Daoy (cell line): ENCODE measurements around the gene SYCE1. TPM values are rescaled to one million over a fixed set of nuclear protein-coding genes. Genes with fewer than 3 reads are reported as not detected.

Experiments used
- DNase-seq: peaks from one replicate; pipeline ENCODE4 v3.0.0-alpha.2; 2015; ENCODE audit warnings: low read depth
- total RNA-seq: library from RNA; depleted of rRNA; stranded (reverse); fragments of >200 nt; shearing (Covaris generic); gene quantifications from 2 replicates; pipeline ENCODE4 v1.2.3, GENCODE V29; 2014; rRNA removed

Gene SYCE1
- total RNA-seq, 1 experiment from 2014 or later, result 0.80 TPM

DNA sequence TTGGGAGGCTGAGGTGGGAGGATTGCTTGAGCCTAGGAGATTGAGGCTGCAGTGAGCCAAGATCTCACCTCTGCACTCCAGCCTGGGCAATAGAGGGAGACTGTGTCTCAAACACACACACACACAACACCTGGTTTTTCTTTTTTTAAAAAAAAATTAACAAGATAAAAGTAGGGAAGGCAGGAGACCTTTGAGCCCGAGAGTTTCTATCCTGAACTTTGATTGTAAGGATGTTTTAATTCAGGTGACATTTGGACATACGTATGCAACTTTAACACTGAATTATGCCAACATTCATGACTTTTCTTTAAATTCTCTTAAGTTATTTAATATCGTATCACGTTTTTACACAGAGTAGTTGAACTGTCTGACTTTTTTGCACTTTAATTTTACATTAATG, 49.9 kb downstream of the SYCE1 start:
- no peak for DNase-seq

DNA sequence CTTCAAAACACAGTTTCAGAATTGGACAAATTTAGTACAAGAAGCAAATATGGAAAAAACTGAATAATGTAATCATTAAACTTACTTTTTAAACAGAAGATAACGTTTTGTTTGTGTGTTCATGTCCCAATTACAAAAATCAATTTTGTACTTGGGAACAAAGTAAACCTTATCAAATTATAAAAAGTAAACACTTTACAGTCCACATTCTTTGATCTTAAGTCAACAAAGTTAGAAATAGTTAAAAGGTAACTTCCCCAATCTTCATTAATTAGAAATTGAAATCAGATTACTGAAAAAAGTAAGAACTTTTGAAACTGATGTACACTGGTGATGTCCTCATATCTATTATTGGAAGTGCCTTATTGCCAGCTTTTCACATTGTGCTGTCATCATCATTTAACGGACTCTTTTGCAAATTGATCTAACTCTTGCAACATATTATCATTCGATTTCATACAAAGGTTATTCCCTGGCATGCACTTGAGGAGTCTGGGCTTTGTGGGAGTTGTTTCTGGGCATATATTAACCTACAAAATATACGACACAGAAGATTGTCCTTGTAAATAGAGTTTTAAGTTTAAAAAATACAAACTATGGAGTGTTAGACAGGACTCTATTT, 53.4 kb downstream of the SYCE1 start:
- DNase-seq, result no peak

DNA sequence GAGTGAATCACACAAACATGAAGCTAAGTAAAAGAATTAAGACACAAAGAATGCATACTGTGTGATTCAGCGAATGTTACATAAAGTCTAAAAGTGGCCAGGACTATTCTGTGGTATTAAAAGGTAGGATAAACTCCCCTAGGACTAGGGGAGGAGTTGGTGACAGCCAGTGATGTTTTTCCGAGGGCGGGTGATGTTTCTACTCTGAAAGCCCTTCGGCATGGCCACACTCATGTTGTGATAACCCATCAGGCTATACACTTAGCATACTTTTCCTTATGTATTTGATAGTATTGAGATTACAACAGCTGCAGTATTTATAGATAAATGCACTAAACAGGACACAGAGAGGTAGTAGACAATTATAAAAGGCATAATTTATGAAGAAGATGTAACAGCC, 54.0 kb downstream of the SYCE1 start:
- no peak for DNase-seq

DNA sequence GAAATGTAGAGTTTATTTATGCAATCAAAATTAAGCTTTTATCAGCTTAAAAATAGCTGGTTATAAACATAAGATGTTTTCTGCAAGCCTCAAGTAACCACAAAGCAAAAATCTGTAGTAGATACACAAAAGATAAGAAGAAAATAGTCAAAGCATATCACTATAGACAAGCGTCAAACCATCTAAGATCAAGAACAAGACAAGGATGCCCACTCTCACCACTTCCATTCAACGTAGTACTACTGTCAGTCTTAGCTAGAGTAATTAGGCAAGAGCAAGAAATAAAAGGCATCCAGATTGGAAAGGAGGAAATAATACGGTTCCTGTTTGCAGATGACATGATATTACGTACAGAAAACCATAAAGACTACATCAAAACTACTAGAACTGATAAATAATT, 55.7 kb downstream of the SYCE1 start:
- no peak for DNase-seq

Other genes starting within 250 kb of the SYCE1 start
- gene CALY, start 228.7 kb downstream of the SYCE1 start, total RNA-seq, result not detected in 2 replicates
- not detected in 2 replicates for gene PRAP1, start 218.2 kb downstream of the SYCE1 start, total RNA-seq
- gene FUOM, start 207.6 kb downstream of the SYCE1 start, total RNA-seq, result 0.80 and 2.9 TPM in 2 replicates
- 79.0 and 94.8 TPM in 2 replicates for gene ECHS1, start 192.2 kb downstream of the SYCE1 start, total RNA-seq
- 0.48 and 2.1 TPM in 2 replicates for gene PAOX, start 186.3 kb downstream of the SYCE1 start, total RNA-seq
- gene MTG1, start 171.4 kb downstream of the SYCE1 start, total RNA-seq, result 35.8 and 51.0 TPM in 2 replicates
- gene SPRN, start 141.0 kb downstream of the SYCE1 start, total RNA-seq, result not detected in 2 replicates
- gene SCART1, start 111.6 kb downstream of the SYCE1 start, total RNA-seq, result 0.06 and 0.40 TPM in 2 replicates
- gene CYP2E1, start 38.2 kb downstream of the SYCE1 start, total RNA-seq, result 0.12 and 2.5 TPM in 2 replicates
- gene FRG2B, start 61.2 kb upstream of the SYCE1 start, total RNA-seq, result not detected in 2 replicates